ENCODE data around the gene GNPTAB.

GNPTAB gene

DNA sequence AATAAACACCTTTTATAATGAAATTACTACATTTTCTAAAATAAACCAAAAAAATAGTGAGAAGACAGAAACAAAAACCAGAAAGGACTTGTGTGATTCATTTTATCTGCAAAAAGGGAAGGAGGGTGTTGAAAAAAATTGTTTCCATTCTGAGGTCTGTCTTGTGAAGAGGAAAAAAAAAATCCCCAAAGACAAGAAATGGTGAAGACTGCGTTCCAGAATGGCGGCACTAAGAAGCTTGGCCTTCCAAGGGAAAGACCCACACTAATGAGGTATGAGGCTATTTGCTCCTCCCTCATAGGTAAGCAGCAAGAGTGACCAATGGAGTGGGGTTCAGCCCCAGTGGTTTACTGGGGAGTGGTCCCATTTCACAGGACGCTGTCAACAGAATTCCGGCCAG, 35.0 kb downstream of the GNPTAB start:
- TF ChIP-seq, protein P1, sequence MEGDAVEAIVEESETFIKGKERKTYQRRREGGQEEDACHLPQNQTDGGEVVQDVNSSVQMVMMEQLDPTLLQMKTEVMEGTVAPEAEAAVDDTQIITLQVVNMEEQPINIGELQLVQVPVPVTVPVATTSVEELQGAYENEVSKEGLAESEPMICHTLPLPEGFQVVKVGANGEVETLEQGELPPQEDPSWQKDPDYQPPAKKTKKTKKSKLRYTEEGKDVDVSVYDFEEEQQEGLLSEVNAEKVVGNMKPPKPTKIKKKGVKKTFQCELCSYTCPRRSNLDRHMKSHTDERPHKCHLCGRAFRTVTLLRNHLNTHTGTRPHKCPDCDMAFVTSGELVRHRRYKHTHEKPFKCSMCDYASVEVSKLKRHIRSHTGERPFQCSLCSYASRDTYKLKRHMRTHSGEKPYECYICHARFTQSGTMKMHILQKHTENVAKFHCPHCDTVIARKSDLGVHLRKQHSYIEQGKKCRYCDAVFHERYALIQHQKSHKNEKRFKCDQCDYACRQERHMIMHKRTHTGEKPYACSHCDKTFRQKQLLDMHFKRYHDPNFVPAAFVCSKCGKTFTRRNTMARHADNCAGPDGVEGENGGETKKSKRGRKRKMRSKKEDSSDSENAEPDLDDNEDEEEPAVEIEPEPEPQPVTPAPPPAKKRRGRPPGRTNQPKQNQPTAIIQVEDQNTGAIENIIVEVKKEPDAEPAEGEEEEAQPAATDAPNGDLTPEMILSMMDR (conservative IDR thresholded peaks at IDR 0.05; ENCODE audit: low read depth, low read length) = no peak
- Histone ChIP-seq H3K36me3 (ENCODE audit: insufficient read depth) (no peaks in the 10 kb centered on the region), H2AFZ (ENCODE audit: low read depth) (no peak overlapping the region), H3K9ac (no peak overlapping the region), H3K27me3 (ENCODE audit: insufficient read depth, low read depth) (no peaks in the 10 kb centered on the region), H3K4me1 (ENCODE audit: low read depth, poor library complexity, severe bottlenecking) (peaks cover 5% of the 10 kb centered on the region), H4K20me1 (ENCODE audit: insufficient read depth) (no peaks in the 10 kb centered on the region), H3K4me2 (no peak overlapping the region), H3K27ac (no peak overlapping the region), H3K4me3 (IDR thresholded peaks at IDR 0.05; ENCODE audit: insufficient read depth, low read depth, low read length) (no peak overlapping the region), H3K79me2 (ENCODE audit: insufficient read depth, low read depth) (no peaks in the 10 kb centered on the region; the same call in 1 of the 2 replicates)

DNA sequence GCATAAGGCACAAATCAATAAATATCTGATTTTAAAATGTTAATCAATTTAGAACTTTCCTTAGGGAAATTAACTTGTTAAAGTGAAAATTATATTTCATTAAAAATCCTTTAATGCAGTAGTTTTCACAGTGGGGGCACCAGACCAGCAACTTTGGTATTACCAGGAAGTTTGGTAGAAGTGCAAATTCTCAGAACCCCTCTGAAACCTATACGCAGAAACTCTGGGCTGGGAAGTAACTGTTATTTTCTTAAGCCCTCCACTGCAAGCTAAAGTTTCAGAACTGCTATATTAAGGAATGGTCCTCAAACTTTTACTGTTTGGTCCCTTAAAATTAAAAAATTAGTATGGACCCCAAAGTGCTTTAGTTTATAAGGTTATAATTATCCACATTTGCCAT, 35.7 kb downstream of the GNPTAB start:
- Histone ChIP-seq H4K20me1 (ENCODE audit: insufficient read depth) (no peaks in the 10 kb centered on the region), H3K27me3 (ENCODE audit: insufficient read depth, low read depth) (no peaks in the 10 kb centered on the region), H3K27ac (no peak overlapping the region), H3K4me3 (IDR thresholded peaks at IDR 0.05; ENCODE audit: insufficient read depth, low read depth, low read length) (no peak overlapping the region), H3K79me2 (ENCODE audit: insufficient read depth, low read depth) (no peaks in the 10 kb centered on the region; the same call in 1 of the 2 replicates), H3K4me1 (ENCODE audit: low read depth, poor library complexity, severe bottlenecking) (peaks cover 5% of the 10 kb centered on the region), H2AFZ (ENCODE audit: low read depth) (no peak overlapping the region), H3K4me2 (no peak overlapping the region), H3K9ac (no peak overlapping the region), H3K36me3 (ENCODE audit: insufficient read depth) (no peaks in the 10 kb centered on the region)
- TF ChIP-seq, protein P1 (conservative IDR thresholded peaks at IDR 0.05; ENCODE audit: low read depth, low read length) = no peak

DNA sequence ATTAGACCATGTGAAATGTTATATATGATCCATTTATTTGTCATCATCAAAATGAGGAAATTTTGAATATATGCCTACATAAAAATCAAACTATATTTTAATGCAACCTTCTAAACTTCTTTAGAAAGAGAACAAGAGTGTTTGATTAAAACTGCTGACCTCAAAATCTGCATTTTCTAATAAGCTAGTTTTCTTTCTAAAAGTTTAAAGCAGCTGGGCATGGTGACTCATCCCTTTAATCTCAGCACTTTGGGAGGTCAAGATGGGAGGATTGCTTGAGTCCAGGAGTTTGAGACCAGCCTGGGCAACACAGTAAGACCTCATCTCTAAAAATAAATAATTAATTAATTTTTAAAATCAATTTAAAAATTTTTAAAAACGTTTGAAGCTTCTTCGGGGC, 36.2 kb downstream of the GNPTAB start:
- H3K9ac ChIP-seq = no peak overlapping the region
- no peak overlapping the region for H3K27ac ChIP-seq

DNA sequence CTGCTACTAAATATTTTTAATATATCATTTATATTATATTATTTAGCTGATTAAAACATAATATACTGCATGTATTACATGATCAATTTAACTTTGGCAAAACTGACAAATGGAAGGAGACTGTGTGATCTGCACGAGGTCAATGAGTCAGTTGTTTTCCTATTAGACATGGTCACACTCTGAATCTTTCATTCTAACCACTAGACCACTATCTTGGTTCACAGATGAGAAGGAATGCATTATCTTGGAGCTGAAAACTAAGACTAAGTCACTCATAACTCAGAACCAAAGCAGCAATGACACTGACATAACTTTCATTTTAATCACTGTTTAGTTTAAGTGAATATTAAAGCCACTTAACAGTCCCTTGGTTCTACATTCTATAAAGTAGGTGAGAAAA, 37.4 kb downstream of the GNPTAB start:
- TF ChIP-seq, protein P1 (conservative IDR thresholded peaks at IDR 0.05; ENCODE audit: low read depth, low read length) = no peak

More for the DNA sequence above, 36.2 kb downstream of the GNPTAB start:
- H3K27me3 ChIP-seq (ENCODE audit: insufficient read depth, low read depth) = no peaks in the 10 kb centered on the region
- TF ChIP-seq, protein P1 (conservative IDR thresholded peaks at IDR 0.05; ENCODE audit: low read depth, low read length) = no peak
- H2AFZ ChIP-seq (ENCODE audit: low read depth) = no peak overlapping the region
- H3K79me2 ChIP-seq (ENCODE audit: insufficient read depth, low read depth) = no peaks in the 10 kb centered on the region; the same call in 1 of the 2 replicates
- H3K4me3 ChIP-seq (IDR thresholded peaks at IDR 0.05; ENCODE audit: insufficient read depth, low read depth, low read length) = no peak overlapping the region
- no peaks in the 10 kb centered on the region for H4K20me1 ChIP-seq (ENCODE audit: insufficient read depth)
- peaks cover 5% of the 10 kb centered on the region for H3K4me1 ChIP-seq (ENCODE audit: low read depth, poor library complexity, severe bottlenecking)
- H3K36me3 ChIP-seq (ENCODE audit: insufficient read depth) = no peaks in the 10 kb centered on the region
- no peak overlapping the region for H3K4me2 ChIP-seq

More for the DNA sequence above, 37.4 kb downstream of the GNPTAB start:
- no peak overlapping the region for H3K9ac ChIP-seq
- H3K4me3 ChIP-seq (IDR thresholded peaks at IDR 0.05; ENCODE audit: insufficient read depth, low read depth, low read length) = no peak overlapping the region
- no peak overlapping the region for H2AFZ ChIP-seq (ENCODE audit: low read depth)
- H4K20me1 ChIP-seq (ENCODE audit: insufficient read depth) = no peaks in the 10 kb centered on the region
- H3K79me2 ChIP-seq (ENCODE audit: insufficient read depth, low read depth) = no peaks in the 10 kb centered on the region; the same call in 1 of the 2 replicates
- no peak overlapping the region for H3K4me2 ChIP-seq
- H3K27ac ChIP-seq = no peak overlapping the region
- peaks cover 5% of the 10 kb centered on the region for H3K4me1 ChIP-seq (ENCODE audit: low read depth, poor library complexity, severe bottlenecking)
- H3K27me3 ChIP-seq (ENCODE audit: insufficient read depth, low read depth) = no peaks in the 10 kb centered on the region
- H3K36me3 ChIP-seq (ENCODE audit: insufficient read depth) = no peaks in the 10 kb centered on the region

Data from KMS-11 (cell line).